Esophagus squamous epithelium (tissue), 4 donors: Measurements from ENCODE around the gene TMEM255B.

Source experiments
- POLR2A ChIP-seq, 4 donors: fragments of 450-650 bp; IDR thresholded peaks; one replicate each; pipeline ENCODE4 v1.6.1; 2017; ENCODE audit warnings: antibody characterized with exemption in 4 of 4, mild to moderate bottlenecking in 4 of 4, moderate library complexity in 3 of 4
- TF ChIP-seq, protein P1 (sequence below), 6 experiments: fragments of 450-650 bp in 4 of 6; fragments of 200-600 bp in 2 of 6; sonication (generic) in 2 of 6; IDR thresholded peaks; one replicate each; pipeline ENCODE4 v1.5.1; 2016 to 2019; ENCODE audit warnings: antibody characterized with exemption in 6 of 6, mild to moderate bottlenecking in 4 of 6, moderate library complexity in 4 of 6

DNA sequence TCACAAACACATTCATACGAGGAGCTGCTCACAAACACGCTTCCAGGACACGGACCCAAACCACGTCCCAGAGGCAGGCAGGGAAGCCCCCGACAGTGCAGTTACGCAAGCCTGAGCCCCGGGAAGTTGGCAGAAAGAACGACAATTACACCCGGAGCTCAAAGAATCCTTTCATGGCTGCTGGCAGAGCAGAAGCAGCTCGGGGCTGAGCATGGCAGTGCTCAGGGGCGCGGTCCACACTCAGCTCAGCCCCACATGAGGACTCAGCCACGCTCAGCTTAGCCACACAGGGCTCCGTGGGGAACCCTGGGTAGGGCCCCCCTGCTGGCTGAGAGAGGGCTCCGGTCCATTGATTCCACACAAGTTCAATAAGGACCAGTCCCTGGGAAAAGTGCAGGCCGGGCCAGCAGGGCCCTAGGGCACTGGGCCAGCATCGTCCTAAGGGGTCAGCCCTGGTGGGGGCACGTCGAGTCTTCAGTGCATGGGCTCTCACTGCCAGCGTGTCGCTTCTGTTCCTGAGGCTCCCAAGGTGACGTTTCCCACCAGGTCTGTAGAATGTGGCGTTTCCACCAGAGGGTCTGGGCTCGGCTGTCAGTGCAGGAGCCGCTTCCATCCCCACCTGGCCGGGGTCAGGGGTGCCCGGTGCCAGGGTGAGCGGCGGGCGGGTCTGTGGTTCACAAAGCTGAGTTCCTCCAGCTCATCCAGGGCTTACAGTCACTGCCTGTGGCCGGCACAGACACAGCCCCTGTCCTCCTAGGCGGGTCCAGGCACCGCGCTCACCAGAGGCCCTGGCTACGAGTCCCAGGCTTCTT lies 81.7 kb downstream of the TMEM255B start:
- TF ChIP-seq, protein P1, sequence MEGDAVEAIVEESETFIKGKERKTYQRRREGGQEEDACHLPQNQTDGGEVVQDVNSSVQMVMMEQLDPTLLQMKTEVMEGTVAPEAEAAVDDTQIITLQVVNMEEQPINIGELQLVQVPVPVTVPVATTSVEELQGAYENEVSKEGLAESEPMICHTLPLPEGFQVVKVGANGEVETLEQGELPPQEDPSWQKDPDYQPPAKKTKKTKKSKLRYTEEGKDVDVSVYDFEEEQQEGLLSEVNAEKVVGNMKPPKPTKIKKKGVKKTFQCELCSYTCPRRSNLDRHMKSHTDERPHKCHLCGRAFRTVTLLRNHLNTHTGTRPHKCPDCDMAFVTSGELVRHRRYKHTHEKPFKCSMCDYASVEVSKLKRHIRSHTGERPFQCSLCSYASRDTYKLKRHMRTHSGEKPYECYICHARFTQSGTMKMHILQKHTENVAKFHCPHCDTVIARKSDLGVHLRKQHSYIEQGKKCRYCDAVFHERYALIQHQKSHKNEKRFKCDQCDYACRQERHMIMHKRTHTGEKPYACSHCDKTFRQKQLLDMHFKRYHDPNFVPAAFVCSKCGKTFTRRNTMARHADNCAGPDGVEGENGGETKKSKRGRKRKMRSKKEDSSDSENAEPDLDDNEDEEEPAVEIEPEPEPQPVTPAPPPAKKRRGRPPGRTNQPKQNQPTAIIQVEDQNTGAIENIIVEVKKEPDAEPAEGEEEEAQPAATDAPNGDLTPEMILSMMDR (IDR thresholded peaks at IDR 0.05) = no peak
- TF ChIP-seq POLR2A (IDR thresholded peaks at IDR 0.05) = no peak
